GM19351 (cell line): ENCODE measurements around the gene CHML.

Source experiments
- ATAC-seq: cut with Tn5 transposase; IDR thresholded peaks from one replicate; pipeline ENCODE4 v1.9.1; 2021; ENCODE audit warnings: mild to moderate bottlenecking, moderate library complexity; ENCODE audit not compliant: unreplicated experiment

The CHML gene

GRCh38 chr1:241622669-241623068 is 17.5 kb downstream of the CHML start:
- ATAC-seq: no peak

GRCh38 chr1:241617426-241617825 is 22.7 kb downstream of the CHML start:
- ATAC-seq: no peak

- ATAC-seq: no peak
Measured at GRCh38 chr1:241615043-241615974, 24.9 kb downstream of the CHML start.

- no peak for ATAC-seq
Measured at GRCh38 chr1:241614572-241614971, 25.6 kb downstream of the CHML start.

GRCh38 chr1:241614144-241614543 is 26.0 kb downstream of the CHML start:
- no peak for ATAC-seq

- no peak for ATAC-seq
Measured at GRCh38 chr1:241612533-241613477, 27.4 kb downstream of the CHML start.

- ATAC-seq: no peak
Measured at GRCh38 chr1:241611736-241612135, 28.4 kb downstream of the CHML start.

- peak; percentile 87 for ATAC-seq
Measured at GRCh38 chr1:241611063-241611462, 29.1 kb downstream of the CHML start.

GRCh38 chr1:241610056-241610815 is 29.9 kb downstream of the CHML start:
- no peak for ATAC-seq

- peak; percentile 43 for ATAC-seq
Measured at GRCh38 chr1:241608379-241609033, 31.7 kb downstream of the CHML start.

- ATAC-seq: no peak
Measured at GRCh38 chr1:241607497-241607896, 32.7 kb downstream of the CHML start.

GRCh38 chr1:241606544-241606943 is 33.6 kb downstream of the CHML start:
- ATAC-seq: no peak

GRCh38 chr1:241605146-241605805 is 34.9 kb downstream of the CHML start:
- no peak for ATAC-seq

GRCh38 chr1:241603731-241604245 is 36.4 kb downstream of the CHML start:
- no peak for ATAC-seq

- ATAC-seq: peak; percentile 91
Measured at GRCh38 chr1:241600496-241600901, 39.7 kb downstream of the CHML start.

- ATAC-seq: no peak
Measured at GRCh38 chr1:241598249-241598648, 41.9 kb downstream of the CHML start.

- ATAC-seq: peak; percentile 21
Measured at GRCh38 chr1:241596633-241597032, 43.5 kb downstream of the CHML start.

- no peak for ATAC-seq
Measured at GRCh38 chr1:241593186-241593585, 47.0 kb downstream of the CHML start.

GRCh38 chr1:241592273-241592958 is 47.8 kb downstream of the CHML start:
- peak; percentile 75 for ATAC-seq
